ENCODE data around the gene CFTR. TPM values are rescaled to one million over a fixed set of nuclear protein-coding genes. Genes with fewer than 3 reads are reported as not detected.
"Not testable (repeated sequence)": the region's sequence is repeated elsewhere in the genome, so short reads cannot be mapped to it uniquely, and the experiment has no call there.

CFTR gene
- total and polyA plus RNA-seq, 5 experiments from 2014 or later, result not detected

DNA sequence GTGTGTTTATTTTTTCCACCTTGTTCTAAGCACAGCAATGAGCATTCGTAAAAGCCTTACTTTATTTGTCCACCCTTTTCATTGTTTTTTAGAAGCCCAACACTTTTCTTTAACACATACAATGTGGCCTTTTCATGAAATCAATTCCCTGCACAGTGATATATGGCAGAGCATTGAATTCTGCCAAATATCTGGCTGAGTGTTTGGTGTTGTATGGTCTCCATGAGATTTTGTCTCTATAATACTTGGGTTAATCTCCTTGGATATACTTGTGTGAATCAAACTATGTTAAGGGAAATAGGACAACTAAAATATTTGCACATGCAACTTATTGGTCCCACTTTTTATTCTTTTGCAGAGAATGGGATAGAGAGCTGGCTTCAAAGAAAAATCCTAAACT is 28.9 kb downstream of the CFTR start:
- Mint-ChIP-seq H3K27ac (no peak overlapping the region), H3K4me3 (no peak overlapping the region), H3K9me3 (peaks cover 0 to 11% (median 0%) of the 10 kb centered on the region in 9 donors), H3K4me1 (no peaks in the 10 kb centered on the region), H3K27me3 (no peaks in the 10 kb centered on the region), H3K36me3 (no peaks in the 10 kb centered on the region)
- ATAC-seq, result no peak
- DNase-seq, result no peak
- POLR2A ChIA-PET, result no interaction called here

DNA sequence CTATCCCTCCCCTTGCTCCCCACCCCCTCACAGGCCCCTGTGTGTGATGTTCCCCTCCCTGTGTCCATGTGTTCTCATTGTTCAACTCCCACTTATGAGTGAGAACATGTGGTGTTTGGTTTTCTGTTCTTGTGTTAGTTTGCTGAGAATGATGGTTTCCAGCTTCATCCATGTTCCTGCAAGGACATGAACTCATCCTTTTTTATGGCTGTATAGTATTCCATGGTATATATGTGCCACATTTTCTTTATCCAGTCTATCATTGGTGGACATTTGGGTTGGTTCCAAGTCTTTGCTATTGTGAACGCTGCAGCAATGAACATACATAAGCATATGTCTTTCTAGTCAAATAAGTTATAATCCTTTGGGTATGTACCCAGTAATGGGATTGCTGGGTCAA is 37.4 kb downstream of the CFTR start:
- H3K36me3 Mint-ChIP-seq, H3K4me1 Mint-ChIP-seq, H3K27me3 Mint-ChIP-seq, DNase-seq, H3K4me3 Mint-ChIP-seq, ATAC-seq, POLR2A ChIA-PET, H3K27ac Mint-ChIP-seq: not testable (repeated sequence)
- H3K9me3 Mint-ChIP-seq, result peaks cover 0 to 21% (median 6%) of the 10 kb centered on the region in 9 donors

- Mint-ChIP-seq H3K36me3 (no peaks in the 10 kb centered on the region), H3K4me3 (no peak overlapping the region), H3K27me3 (no peaks in the 10 kb centered on the region), H3K27ac (no peak overlapping the region), H3K9me3 (peaks cover 0 to 11% (median 0%) of the 10 kb centered on the region in 9 donors), H3K4me1 (no peaks in the 10 kb centered on the region)
- DNase-seq, result no peak
- POLR2A ChIA-PET, result no interaction called here
- no peak for ATAC-seq
Measured at GRCh38 chr7:117530390-117530789, 50.6 kb downstream of the CFTR start.

DNA sequence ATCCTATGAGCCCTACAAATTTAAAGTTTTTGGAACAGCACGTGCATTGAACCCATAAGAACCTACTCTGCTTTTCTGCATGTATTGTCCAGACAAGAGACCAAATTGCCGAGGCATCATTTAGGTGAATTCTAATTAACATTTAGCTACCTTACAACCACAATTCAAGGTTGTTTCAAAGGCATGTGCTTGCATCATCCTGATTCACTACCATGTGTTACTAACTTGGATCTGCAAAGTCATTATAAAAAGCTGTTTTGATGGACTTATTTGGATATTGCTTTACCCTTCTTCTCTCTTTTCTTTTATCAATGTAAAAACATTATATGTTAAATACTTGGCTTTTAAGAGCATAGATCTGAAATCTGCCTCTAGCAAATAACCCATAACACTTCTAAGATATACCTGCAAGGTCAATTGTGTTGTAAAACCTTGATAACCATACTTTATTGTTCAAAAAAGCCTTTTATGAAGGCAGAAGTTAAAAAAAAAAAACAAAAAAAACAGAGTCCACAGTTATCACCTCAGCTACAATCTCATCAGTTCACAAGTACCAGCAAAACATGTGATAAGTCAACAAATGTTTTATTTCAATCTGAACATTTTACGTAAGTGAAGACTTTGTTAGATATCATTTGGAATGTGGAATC is 51.9 kb downstream of the CFTR start:
- ATAC-seq, result no peak
- no peaks in the 10 kb centered on the region for H3K36me3 Mint-ChIP-seq

GRCh38 chr7:117538053-117538452 is 58.2 kb downstream of the CFTR start:
- H3K27ac Mint-ChIP-seq, result no peak overlapping the region
- no peaks in the 10 kb centered on the region for H3K36me3 Mint-ChIP-seq
- no peak overlapping the region for H3K4me3 Mint-ChIP-seq
- peaks cover 0 to 2% (median 0%) of the 10 kb centered on the region in 9 donors for H3K9me3 Mint-ChIP-seq
- DNase-seq, result no peak
- no peaks in the 10 kb centered on the region for H3K4me1 Mint-ChIP-seq
- no peak for ATAC-seq
- POLR2A ChIA-PET, result no interaction called here
- peaks cover 0 to 4% (median 0%) of the 10 kb centered on the region in 5 donors for H3K27me3 Mint-ChIP-seq

More for the DNA sequence above, 51.9 kb downstream of the CFTR start:
- POLR2A ChIA-PET, result no interaction called here
- no peaks in the 10 kb centered on the region for H3K4me1 Mint-ChIP-seq
- H3K4me3 Mint-ChIP-seq, result no peak overlapping the region
- no peaks in the 10 kb centered on the region for H3K27me3 Mint-ChIP-seq
- H3K27ac Mint-ChIP-seq, result no peak overlapping the region
- peaks cover 0 to 11% (median 0%) of the 10 kb centered on the region in 9 donors for H3K9me3 Mint-ChIP-seq
- DNase-seq, result no peak

DNA sequence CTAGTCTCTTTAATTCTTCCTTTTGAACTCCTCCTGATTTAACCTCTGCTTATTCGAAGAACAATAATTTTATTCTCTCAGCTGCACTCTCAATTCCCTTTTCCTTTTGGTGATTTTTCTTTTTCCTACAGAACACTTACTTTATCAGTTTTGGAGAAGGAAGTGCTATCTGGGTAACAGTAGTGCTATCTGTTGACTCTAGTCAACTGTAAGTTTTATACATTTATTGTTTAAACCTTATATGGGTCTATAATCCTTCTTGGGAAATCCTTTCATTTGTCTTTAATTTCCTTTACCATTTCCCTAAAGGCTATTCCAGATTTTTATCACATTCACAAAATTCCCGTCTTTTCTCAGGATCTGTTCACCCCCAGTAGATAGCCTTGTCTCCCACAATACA is 64.2 kb downstream of the CFTR start:
- Mint-ChIP-seq H3K4me1 (no peaks in the 10 kb centered on the region), H3K9me3 (peaks cover 0 to 16% (median 0%) of the 10 kb centered on the region in 9 donors), H3K27me3 (peaks cover 0 to 4% (median 0%) of the 10 kb centered on the region in 5 donors), H3K27ac (no peak overlapping the region), H3K36me3 (no peaks in the 10 kb centered on the region), H3K4me3 (no peak overlapping the region)
- POLR2A ChIA-PET, result no interaction called here
- DNase-seq (no peak), ATAC-seq (no peak)

GRCh38 chr7:117548035-117548434 is 68.2 kb downstream of the CFTR start:
- Mint-ChIP-seq H3K4me3 (no peak overlapping the region), H3K27me3 (peaks cover 0 to 3% (median 0%) of the 10 kb centered on the region in 5 donors), H3K4me1 (no peaks in the 10 kb centered on the region), H3K9me3 (peaks cover 0 to 16% (median 0%) of the 10 kb centered on the region in 9 donors), H3K27ac (no peak overlapping the region), H3K36me3 (peaks cover 0 to 4% (median 0%) of the 10 kb centered on the region in 3 donors)
- ATAC-seq (no peak), DNase-seq (no peak)
- POLR2A ChIA-PET, result no interaction called here

DNA sequence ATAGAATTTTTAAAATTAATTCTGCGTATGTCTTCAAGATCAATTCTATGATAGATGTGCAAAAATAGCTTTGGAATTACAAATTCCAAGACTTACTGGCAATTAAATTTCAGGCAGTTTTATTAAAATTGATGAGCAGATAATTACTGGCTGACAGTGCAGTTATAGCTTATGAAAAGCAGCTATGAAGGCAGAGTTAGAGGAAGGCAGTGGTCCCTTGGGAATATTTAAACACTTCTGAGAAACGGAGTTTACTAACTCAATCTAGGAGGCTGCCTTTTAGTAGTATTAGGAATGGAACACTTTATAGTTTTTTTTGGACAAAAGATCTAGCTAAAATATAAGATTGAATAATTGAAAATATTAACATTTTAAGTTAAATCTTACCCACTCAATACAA is 70.8 kb downstream of the CFTR start:
- H3K27me3 Mint-ChIP-seq, result peaks cover 0 to 3% (median 0%) of the 10 kb centered on the region in 5 donors
- H3K36me3 Mint-ChIP-seq, result peaks cover 0 to 4% (median 0%) of the 10 kb centered on the region in 3 donors
- no peak overlapping the region for H3K27ac Mint-ChIP-seq
- ATAC-seq (no peak), DNase-seq (no peak)
- H3K4me3 Mint-ChIP-seq, result no peak overlapping the region
- POLR2A ChIA-PET, result no interaction called here
- no peaks in the 10 kb centered on the region for H3K4me1 Mint-ChIP-seq
- H3K9me3 Mint-ChIP-seq, result peaks cover 0 to 15% (median 0%) of the 10 kb centered on the region in 9 donors

DNA sequence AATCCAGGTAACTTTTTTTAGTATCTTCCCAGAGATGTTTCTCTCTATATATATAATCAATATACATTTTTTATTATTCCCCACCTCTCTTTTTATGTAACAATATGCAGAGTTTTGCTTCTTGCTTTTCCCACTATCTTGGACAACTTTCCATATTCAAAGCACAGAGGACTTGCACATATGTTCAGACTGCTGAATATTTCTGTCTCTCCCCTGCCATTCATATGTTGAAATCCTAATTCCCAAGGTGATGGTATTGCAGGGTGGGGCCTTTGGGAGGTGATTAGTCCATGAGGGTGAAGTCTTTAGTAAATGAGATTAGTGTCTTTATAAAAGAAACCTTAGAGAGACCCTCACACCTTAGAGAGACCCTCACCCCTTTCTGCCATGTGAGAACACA is 72.8 kb downstream of the CFTR start:
- peaks cover 0 to 15% (median 0%) of the 10 kb centered on the region in 9 donors for H3K9me3 Mint-ChIP-seq
- no peak overlapping the region for H3K27ac Mint-ChIP-seq
- POLR2A ChIA-PET, result no interaction called here
- H3K4me3 Mint-ChIP-seq, result no peak overlapping the region
- no peaks in the 10 kb centered on the region for H3K4me1 Mint-ChIP-seq
- no peak for DNase-seq
- H3K36me3 Mint-ChIP-seq, result peaks cover 0 to 4% (median 0%) of the 10 kb centered on the region in 3 donors
- peaks cover 0 to 3% (median 0%) of the 10 kb centered on the region in 5 donors for H3K27me3 Mint-ChIP-seq
- no peak for ATAC-seq

- no peak overlapping the region for H3K4me3 Mint-ChIP-seq
- H3K4me1 Mint-ChIP-seq, result no peaks in the 10 kb centered on the region
- peaks cover 0 to 1% (median 0%) of the 10 kb centered on the region in 5 donors for H3K27me3 Mint-ChIP-seq
- POLR2A ChIA-PET, result no interaction called here
- H3K9me3 Mint-ChIP-seq, result peaks cover 0 to 15% (median 0%) of the 10 kb centered on the region in 9 donors
- no peak for DNase-seq
- H3K27ac Mint-ChIP-seq, result no peak overlapping the region
- no peaks in the 10 kb centered on the region for H3K36me3 Mint-ChIP-seq
- ATAC-seq, result no peak
Measured at GRCh38 chr7:117555260-117555659, 75.4 kb downstream of the CFTR start.

DNA sequence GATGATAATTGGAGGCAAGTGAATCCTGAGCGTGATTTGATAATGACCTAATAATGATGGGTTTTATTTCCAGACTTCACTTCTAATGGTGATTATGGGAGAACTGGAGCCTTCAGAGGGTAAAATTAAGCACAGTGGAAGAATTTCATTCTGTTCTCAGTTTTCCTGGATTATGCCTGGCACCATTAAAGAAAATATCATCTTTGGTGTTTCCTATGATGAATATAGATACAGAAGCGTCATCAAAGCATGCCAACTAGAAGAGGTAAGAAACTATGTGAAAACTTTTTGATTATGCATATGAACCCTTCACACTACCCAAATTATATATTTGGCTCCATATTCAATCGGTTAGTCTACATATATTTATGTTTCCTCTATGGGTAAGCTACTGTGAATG is 79.6 kb downstream of the CFTR start:
- POLR2A ChIA-PET, result no interaction called here
- peaks cover 0 to 4% (median 0%) of the 10 kb centered on the region in 9 donors for H3K9me3 Mint-ChIP-seq
- H3K4me3 Mint-ChIP-seq, result no peak overlapping the region
- DNase-seq, result no peak
- no peaks in the 10 kb centered on the region for H3K36me3 Mint-ChIP-seq
- H3K4me1 Mint-ChIP-seq, result no peaks in the 10 kb centered on the region
- H3K27ac Mint-ChIP-seq, result no peak overlapping the region
- no peak for ATAC-seq
- peaks cover 0 to 1% (median 0%) of the 10 kb centered on the region in 5 donors for H3K27me3 Mint-ChIP-seq

DNA sequence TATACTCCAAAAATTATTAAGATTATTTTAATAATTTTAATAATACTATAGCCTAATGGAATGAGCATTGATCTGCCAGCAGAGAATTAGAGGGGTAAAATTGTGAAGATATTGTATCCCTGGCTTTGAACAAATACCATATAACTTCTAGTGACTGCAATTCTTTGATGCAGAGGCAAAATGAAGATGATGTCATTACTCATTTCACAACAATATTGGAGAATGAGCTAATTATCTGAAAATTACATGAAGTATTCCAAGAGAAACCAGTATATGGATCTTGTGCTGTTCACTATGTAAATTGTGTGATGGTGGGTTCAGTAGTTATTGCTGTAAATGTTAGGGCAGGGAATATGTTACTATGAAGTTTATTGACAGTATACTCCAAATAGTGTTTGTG is 80.2 kb downstream of the CFTR start:
- Mint-ChIP-seq H3K27ac (no peak overlapping the region), H3K4me3 (no peak overlapping the region), H3K9me3 (peaks cover 0 to 4% (median 0%) of the 10 kb centered on the region in 9 donors), H3K4me1 (no peaks in the 10 kb centered on the region), H3K36me3 (no peaks in the 10 kb centered on the region), H3K27me3 (peaks cover 0 to 1% (median 0%) of the 10 kb centered on the region in 5 donors)
- DNase-seq (no peak), ATAC-seq (no peak)
- POLR2A ChIA-PET, result no interaction called here

DNA sequence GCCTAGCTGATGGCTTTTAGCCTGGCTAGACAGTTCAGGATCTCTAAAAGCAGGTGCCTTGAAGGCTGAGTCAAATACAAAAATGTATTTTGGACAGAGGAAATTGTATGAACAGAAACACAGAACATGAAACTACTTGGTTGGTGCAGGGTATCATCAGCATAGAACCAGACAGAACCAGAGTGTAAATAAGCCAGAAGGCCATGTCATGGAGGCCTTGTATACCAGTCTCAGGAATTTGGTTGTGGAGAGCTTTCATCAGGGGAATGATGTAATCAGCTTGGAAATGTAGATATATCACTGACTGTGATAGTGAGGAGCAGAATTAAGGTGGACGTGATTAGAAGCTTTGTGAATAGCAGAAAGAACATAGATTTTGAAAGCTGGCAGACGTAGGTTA is 82.9 kb downstream of the CFTR start:
- Mint-ChIP-seq H3K27ac (no peak overlapping the region), H3K4me1 (no peaks in the 10 kb centered on the region), H3K9me3 (peaks cover 0 to 2% (median 0%) of the 10 kb centered on the region in 9 donors), H3K36me3 (no peaks in the 10 kb centered on the region), H3K27me3 (peaks cover 0 to 1% (median 0%) of the 10 kb centered on the region in 5 donors), H3K4me3 (no peak overlapping the region)
- ATAC-seq (no peak), DNase-seq (no peak)
- POLR2A ChIA-PET, result no interaction called here

- ATAC-seq (no peak), DNase-seq (no peak)
- no peak overlapping the region for H3K27ac Mint-ChIP-seq
- H3K9me3 Mint-ChIP-seq, result peaks cover 0 to 2% (median 0%) of the 10 kb centered on the region in 9 donors
- no peaks in the 10 kb centered on the region for H3K36me3 Mint-ChIP-seq
- H3K4me1 Mint-ChIP-seq, result no peaks in the 10 kb centered on the region
- no peaks in the 10 kb centered on the region for H3K27me3 Mint-ChIP-seq
- no peak overlapping the region for H3K4me3 Mint-ChIP-seq
- POLR2A ChIA-PET, result no interaction called here
Measured at GRCh38 chr7:117564080-117564479, 84.3 kb downstream of the CFTR start.
